GM19372 (cell line): ENCODE measurements around the gene CDK12.

Source experiments
- ATAC-seq: cut with Tn5 transposase; IDR thresholded peaks from one replicate; pipeline ENCODE4 v1.9.1; 2021; ENCODE audit warnings: mild to moderate bottlenecking, low read depth, moderate library complexity; ENCODE audit not compliant: unreplicated experiment

Gene CDK12

DNA sequence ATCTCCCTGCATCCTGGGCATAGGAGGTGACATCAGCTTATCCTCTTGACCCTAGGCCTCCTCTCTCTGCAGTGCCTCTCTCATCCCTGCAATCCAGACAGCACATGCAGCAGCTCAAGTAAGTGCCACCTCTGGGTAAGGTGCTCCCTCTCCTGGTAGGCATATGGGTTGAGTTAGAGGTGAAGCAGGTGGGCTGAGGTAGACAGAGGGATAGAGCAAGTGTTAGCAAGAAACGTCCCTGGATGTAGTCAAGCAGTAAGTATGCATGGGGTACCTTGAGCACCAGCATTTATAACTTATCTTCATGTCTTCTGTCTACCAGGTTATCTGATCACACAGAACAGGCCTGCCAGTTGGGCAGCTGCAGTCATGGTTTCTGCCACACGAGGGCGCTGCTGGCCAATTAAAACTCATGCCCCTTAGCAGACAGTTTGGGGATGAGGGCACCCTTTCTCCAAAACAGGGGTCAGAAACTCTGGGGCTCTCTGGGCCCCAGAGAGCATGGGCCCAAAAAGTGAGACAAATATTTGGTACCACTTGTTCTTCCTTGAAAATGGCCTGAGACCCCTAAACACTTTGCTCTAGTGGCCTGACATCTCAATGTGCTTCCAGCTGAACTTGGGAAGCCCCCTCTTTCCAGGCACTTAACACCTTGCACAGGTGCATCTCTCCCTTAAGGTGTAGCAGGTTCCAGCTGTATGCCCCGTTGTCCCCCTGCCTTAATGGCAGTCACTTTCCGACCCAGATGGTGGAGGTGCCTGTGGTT is 86.6 kb downstream of the CDK12 start:
- no peak for ATAC-seq

DNA sequence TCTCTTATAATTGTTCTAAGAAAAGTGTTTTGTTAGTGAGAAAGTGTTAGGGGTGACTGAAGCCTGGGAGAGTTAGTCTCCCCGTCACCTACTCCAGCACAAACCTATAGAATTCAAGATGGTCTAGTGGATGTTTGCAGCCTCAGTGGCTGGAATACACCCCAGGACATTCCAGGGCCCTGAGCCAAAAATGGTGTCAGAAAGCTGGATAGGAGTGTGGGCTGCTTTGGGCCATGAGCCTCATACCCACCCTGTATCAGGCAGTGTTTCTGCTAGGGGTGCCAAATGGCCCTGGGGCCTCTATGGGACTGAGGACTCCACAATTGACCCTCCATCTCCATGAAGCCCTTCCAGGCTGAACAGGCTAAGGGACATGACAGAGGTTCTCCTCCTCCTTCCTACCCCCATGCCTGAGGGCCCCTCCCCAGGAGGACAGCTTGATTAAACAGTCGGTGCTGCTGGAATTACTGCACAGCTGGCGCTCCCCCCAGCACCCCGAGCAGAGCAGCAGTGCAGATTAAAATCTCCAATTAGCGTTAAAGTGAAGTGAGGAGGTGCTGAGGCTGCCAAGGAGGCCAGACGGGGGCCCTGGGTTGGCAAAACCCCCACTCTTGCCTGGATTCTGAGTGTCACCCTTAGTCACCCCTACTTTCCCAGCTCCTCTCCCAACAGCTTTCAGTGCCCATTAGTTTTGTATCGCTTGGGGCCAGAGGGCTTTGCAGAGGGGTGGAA is 87.4 kb downstream of the CDK12 start:
- no peak for ATAC-seq

- no peak for ATAC-seq
Measured at GRCh38 chr17:39549747-39550573, 88.7 kb downstream of the CDK12 start.

GRCh38 chr17:39551879-39552278 is 90.6 kb downstream of the CDK12 start:
- ATAC-seq, result no peak

DNA sequence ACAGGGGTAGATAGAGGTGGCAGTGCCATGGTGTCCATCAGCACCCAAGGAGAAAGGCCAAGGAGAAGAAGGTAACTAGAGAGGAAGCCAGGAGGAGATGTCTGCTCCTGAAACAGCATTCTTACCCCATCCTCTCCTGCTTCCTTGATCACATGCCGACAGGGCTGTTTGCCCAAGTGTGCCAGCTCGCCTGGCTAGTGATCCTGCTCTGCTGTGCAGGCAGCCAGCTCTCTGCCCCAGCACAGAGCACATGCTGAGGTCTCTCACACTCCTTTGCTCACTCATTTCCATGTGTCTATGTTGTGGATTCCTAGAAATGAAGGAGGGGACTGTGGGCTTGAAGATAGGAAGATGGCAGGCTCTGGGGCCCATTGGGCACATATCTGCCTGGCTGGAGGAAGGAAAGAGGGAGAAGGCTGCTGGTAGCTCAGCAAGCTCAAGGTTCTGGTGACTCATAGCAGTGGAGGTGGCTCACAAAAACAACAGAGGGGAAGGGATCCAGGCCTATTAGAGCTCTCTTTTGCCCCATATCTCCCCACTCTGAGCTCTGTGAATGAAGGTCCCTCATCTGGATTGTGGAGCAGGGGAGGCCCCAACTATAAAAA is 92.2 kb downstream of the CDK12 start:
- ATAC-seq, result no peak

GRCh38 chr17:39555368-39555767 is 94.1 kb downstream of the CDK12 start:
- ATAC-seq, result no peak

DNA sequence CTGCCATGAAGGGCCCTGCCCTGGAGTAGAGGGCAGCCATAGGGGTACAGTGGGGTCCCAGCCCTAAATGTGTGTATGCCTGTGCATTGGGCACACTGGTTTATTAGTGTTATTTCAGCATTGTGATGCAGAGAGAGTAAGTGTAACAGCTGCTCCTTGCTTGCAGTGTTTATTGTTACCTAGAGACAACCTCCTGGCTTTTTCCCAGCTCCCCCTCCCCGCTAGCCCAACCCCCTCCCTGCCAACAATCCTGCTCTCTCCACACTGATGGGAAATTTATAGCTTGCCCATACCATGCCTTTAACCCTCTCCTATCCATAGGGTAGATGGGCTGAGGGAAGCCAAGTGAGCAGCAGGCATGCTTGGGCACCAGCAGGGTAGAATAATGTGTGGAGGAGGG is 95.1 kb downstream of the CDK12 start:
- ATAC-seq, result no peak

GRCh38 chr17:39562395-39562794 is 101.1 kb downstream of the CDK12 start:
- ATAC-seq, result no peak

DNA sequence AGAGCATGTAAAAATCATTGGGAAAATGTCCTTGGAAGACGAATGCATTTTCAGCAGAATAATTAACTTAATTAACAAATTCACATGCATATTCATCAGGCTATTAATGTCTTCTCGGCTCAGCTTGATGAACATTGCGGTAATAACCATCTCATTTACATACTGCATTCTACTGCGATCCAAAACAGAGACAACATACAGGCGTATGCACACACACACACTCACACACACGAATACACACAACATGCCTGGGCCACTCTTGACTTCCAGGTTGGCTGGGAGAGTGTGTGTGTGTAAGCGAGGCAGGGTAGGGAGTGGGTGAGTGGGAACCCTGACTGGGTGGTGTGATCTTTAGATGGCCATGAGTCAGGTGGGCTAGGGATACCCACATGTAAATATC is 101.7 kb downstream of the CDK12 start:
- no peak for ATAC-seq

GRCh38 chr17:39563476-39563875 is 102.2 kb downstream of the CDK12 start:
- no peak for ATAC-seq

DNA sequence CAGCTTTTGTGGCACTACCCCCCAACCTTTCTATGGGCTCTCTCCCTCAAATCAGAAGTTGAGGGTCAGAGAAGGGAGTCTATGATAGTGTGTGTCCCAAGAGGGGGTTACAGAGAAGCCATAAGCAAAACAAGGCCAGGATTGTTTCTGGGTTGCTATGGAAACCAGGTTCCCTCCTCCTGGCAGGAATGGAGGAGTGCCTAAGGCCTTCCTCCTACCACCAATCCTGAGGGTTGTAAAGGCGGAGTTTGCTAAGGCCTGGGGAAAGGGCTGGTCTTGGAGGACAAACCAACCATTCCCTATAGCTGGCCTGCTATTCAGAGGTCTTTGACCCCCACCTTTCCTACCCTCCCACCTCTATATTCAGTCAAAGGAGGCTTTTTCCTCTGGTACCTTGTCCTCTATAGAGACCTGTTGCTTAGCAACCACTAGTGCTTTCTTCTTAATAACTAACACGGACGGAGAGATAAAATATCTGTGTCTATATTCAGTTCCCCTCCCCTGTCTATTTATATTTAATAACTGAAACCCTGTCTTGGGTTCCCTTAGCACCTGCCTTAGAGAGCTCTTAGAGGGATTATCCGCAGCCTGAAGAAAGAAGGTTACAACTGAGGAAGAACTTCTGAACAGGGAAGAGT is 103.0 kb downstream of the CDK12 start:
- ATAC-seq, result no peak

DNA sequence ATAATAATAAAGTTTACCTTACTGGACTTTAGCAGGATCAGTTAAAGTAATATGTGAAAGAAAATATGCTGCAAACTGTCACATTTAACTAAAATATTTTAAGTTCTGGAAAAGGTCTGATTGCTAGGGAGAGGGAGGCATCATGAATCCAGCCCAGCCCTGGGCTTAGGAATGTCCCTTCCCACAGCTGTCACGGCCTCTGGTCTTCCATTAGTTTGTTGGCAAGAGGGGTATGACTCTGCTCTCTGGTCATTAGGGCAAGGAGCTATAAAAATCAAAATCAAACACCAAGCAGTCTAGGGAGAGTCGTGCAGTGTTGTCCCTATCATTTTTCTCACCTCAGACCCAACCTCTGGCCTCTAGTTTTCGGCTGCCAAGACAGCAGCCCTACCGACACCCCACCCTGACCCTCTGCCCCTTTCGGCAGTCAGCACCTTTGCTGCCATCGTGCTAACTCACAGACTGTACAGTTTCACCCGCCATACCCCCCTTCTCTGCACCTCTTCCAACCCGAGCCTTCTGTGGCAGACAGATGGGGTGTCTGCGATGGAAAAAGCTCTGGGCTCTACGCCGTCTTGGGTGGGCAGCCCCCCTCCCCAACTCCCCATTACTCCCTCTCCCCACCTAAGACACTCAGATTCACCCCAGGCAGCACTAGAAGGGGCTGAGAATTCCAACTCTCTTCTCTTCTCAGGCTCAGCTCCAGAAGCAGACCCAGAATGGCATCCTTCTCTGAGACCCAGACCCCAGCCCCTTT is 105.0 kb downstream of the CDK12 start:
- ATAC-seq, result no peak

- ATAC-seq, result no peak
Measured at GRCh38 chr17:39568702-39569101, 107.4 kb downstream of the CDK12 start.

DNA sequence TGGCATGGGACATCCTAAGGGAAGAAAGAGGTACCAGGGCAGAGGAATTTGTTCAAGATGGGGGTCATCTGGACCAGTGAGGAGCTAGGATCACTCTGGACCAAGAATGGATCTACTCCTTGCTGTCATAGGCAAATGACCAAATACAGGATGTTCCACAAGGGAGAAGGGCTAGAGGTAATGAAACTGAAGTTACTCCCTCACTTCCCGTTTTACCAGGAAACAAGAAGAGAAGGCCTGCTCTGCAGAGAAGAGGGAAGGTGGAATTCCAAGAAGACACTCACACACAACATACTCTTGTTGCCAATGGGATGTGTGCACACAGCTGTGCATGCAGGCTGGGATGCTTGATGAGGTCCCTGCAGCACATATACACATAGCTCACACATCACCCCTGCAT is 107.8 kb downstream of the CDK12 start:
- ATAC-seq, result no peak

DNA sequence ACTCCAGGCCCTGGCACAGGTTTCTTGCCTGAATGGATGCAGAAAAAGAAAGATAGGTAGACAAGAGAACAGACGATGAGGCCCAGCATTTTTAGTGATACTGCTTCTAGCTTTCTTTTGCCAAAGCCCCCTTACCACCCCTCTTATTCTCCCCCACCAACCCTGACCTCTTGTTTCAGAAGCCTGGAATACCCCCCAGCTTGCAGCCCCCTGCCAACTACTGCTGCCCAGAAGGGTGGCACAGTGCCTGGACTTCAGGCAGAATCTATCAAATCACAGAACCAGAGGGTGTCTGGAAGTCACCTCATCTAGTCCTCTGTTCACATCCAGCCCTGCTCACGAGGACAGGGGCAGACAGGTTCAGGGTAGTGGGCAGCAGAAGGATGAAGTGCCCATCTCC is 110.8 kb downstream of the CDK12 start:
- ATAC-seq, result no peak

DNA sequence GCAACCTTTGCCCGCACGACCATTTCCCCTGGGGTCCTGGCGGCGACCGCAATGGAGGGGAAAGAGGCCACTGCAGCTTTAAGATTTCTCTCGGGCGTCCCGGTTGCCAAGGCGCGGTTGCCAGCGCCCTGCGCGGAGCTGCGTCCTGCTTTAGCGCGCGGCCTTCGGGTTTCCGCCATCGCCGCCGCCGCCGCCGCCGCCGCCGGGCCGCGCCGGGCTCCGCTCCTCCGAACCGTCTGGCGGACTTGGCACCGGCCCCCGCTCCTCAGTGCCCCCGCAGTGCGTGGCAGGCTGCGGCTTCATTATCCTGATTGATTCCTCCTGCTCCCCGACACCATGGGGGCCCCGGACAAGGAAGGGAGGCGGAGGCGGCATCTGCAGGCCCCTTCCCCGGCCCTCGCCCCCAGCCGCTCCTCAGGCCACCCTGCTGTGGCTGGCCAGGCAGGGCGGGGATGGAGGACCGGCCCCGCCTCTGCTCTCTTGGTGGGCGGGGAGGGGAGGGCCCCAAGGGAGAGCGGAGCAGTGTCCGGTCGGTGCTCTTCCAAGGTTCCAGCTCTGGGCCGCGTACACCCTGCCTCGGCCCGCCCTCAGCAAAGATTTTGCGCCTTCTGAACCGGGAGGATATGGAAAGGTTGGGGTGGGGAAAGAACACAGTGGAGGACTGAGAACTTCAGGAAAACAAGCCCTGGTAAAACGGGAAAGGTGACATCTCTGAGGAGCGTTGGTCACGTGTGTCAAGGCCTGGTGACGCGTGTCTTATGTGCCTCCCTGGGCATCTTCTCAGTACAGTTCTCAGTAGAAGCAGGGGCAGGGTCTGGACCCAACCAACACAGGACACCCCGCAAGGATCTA is 112.4 kb downstream of the CDK12 start:
- ATAC-seq, result no peak

DNA sequence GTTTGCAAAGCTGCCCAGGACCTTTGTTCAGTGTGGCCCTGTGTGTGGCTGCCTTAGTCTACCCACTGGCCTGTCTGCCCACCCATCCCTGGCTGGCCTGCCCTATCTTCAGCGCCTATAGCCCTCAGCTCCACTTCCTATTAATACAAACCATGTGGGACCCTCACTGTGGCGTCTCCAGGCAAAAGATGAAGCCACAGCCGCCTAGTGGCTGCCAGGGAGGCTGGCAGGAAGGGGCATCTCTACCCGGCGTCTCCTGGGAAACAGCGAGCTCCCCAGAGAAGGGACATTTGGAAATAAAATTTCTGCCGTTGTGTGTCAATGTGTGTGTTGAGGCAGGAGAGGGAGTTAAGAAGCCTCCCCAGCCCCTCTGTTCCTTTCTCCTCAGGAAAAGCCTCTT is 114.9 kb downstream of the CDK12 start:
- ATAC-seq, result no peak

- no peak for ATAC-seq
Measured at GRCh38 chr17:39578272-39578671, 117.0 kb downstream of the CDK12 start.
